ENCODE measurements around the gene CELF6.

DNA sequence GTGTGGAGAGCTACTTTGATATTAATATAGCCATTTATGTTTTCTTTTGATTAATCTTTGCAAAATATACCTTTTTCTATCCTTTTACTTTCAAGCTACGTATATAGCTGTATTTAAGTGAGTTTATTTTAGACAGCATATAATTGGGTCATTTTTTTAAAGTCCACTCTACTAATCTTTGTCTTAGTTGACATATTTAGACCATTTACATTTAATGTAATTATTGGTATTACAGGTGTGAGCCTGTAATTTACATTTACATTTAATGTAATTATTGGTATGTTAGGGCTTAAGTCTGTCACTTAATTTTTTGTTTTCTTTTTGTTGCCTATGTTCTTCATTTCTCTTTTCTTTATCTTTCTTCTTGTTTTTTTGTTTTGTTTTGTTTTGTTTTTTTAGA is 3.8 kb upstream of the CELF6 start:
- TF ChIP-seq, protein P1, sequence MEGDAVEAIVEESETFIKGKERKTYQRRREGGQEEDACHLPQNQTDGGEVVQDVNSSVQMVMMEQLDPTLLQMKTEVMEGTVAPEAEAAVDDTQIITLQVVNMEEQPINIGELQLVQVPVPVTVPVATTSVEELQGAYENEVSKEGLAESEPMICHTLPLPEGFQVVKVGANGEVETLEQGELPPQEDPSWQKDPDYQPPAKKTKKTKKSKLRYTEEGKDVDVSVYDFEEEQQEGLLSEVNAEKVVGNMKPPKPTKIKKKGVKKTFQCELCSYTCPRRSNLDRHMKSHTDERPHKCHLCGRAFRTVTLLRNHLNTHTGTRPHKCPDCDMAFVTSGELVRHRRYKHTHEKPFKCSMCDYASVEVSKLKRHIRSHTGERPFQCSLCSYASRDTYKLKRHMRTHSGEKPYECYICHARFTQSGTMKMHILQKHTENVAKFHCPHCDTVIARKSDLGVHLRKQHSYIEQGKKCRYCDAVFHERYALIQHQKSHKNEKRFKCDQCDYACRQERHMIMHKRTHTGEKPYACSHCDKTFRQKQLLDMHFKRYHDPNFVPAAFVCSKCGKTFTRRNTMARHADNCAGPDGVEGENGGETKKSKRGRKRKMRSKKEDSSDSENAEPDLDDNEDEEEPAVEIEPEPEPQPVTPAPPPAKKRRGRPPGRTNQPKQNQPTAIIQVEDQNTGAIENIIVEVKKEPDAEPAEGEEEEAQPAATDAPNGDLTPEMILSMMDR (IDR thresholded peaks at IDR 0.05; ENCODE audit: poor library complexity, severe bottlenecking): no peak
- TF ChIP-seq SMC3 (conservative IDR thresholded peaks at IDR 0.05; ENCODE audit: poor library complexity) (no peak), EZH2 (IDR thresholded peaks at IDR 0.05; ENCODE audit: borderline replicate concordance, insufficient read depth, low read length, poor library complexity, severe bottlenecking) (no peak), RAD21 (conservative IDR thresholded peaks at IDR 0.05) (no peak), POLR2AphosphoS5 (IDR thresholded peaks at IDR 0.05) (no peak)
- TF ChIP-seq, protein P2, sequence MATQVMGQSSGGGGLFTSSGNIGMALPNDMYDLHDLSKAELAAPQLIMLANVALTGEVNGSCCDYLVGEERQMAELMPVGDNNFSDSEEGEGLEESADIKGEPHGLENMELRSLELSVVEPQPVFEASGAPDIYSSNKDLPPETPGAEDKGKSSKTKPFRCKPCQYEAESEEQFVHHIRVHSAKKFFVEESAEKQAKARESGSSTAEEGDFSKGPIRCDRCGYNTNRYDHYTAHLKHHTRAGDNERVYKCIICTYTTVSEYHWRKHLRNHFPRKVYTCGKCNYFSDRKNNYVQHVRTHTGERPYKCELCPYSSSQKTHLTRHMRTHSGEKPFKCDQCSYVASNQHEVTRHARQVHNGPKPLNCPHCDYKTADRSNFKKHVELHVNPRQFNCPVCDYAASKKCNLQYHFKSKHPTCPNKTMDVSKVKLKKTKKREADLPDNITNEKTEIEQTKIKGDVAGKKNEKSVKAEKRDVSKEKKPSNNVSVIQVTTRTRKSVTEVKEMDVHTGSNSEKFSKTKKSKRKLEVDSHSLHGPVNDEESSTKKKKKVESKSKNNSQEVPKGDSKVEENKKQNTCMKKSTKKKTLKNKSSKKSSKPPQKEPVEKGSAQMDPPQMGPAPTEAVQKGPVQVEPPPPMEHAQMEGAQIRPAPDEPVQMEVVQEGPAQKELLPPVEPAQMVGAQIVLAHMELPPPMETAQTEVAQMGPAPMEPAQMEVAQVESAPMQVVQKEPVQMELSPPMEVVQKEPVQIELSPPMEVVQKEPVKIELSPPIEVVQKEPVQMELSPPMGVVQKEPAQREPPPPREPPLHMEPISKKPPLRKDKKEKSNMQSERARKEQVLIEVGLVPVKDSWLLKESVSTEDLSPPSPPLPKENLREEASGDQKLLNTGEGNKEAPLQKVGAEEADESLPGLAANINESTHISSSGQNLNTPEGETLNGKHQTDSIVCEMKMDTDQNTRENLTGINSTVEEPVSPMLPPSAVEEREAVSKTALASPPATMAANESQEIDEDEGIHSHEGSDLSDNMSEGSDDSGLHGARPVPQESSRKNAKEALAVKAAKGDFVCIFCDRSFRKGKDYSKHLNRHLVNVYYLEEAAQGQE (IDR thresholded peaks at IDR 0.05; ENCODE audit: borderline replicate concordance): no peak
